ENCODE measurements around the gene ITGB6. TPM values are rescaled to one million over a fixed set of nuclear protein-coding genes. Genes with fewer than 3 reads are reported as not detected.

The ITGB6 gene
- total and polyA plus RNA-seq, 7 experiments from 2014 or later = not detected

- H3K27me3 ChIP-seq (ENCODE audit: control insufficient read depth in 2 of 2, insufficient read depth in 2 of 2, low read length in 2 of 2) = no peaks in the 10 kb centered on the region
- DNase-seq = no peak
- H3K9me3 Mint-ChIP-seq = no peaks in the 10 kb centered on the region
- H3K4me1 ChIP-seq (ENCODE audit: control insufficient read depth in 2 of 2, insufficient read depth in 2 of 2, low read length in 2 of 2) = no peaks in the 10 kb centered on the region
- intact Hi-C loops (cut with micrococcal nuclease) = no loop called here
- H3K4me1 Mint-ChIP-seq = no peaks in the 10 kb centered on the region
- H3K4me3 Mint-ChIP-seq = no peak overlapping the region
- no peak overlapping the region for H3K27ac Mint-ChIP-seq
- peaks cover 0 to 15% (median 0%) of the 10 kb centered on the region in 5 donors for H3K27me3 Mint-ChIP-seq
- H3K27ac ChIP-seq (ENCODE audit: low read depth, low read length) = no peak overlapping the region
- H3K4me3 ChIP-seq (ENCODE audit: low read length) = no peak overlapping the region
- no peaks in the 10 kb centered on the region for H3K36me3 ChIP-seq (ENCODE audit: control insufficient read depth in 2 of 3, insufficient read depth in 3 of 3, low read length in 3 of 3)
- H3K36me3 Mint-ChIP-seq = no peaks in the 10 kb centered on the region
- ChIA-PET CTCF (no interaction called here), POLR2A (no interaction called here)
- no peak for ATAC-seq
- H3K9me3 ChIP-seq (ENCODE audit: control insufficient read depth in 2 of 3, low read length in 3 of 3) = no peaks in the 10 kb centered on the region
Observed at GRCh38 chr2:160239436-160239835, 39.4 kb upstream of the ITGB6 start.

GRCh38 chr2:160238392-160238791 lies 38.3 kb upstream of the ITGB6 start:
- H3K27ac ChIP-seq (ENCODE audit: low read depth, low read length) = no peak overlapping the region
- no peak overlapping the region for H3K27ac Mint-ChIP-seq
- ChIA-PET POLR2A (no interaction called here), CTCF (interaction anchor here (0.8 kb wide), 1 partner anchor 14 kb away, joined by 4 read pairs; no protein-coding TSS in a partner anchor)
- no peaks in the 10 kb centered on the region for H3K9me3 ChIP-seq (ENCODE audit: control insufficient read depth in 2 of 3, low read length in 3 of 3)
- no peaks in the 10 kb centered on the region for H3K36me3 Mint-ChIP-seq
- DNase-seq = no peak
- no peak overlapping the region for H3K4me3 Mint-ChIP-seq
- H3K4me3 ChIP-seq (ENCODE audit: low read length) = no peak overlapping the region
- H3K9me3 Mint-ChIP-seq = no peaks in the 10 kb centered on the region
- no peaks in the 10 kb centered on the region for H3K4me1 ChIP-seq (ENCODE audit: control insufficient read depth in 2 of 2, insufficient read depth in 2 of 2, low read length in 2 of 2)
- H3K27me3 ChIP-seq (ENCODE audit: control insufficient read depth in 2 of 2, insufficient read depth in 2 of 2, low read length in 2 of 2) = no peaks in the 10 kb centered on the region
- intact Hi-C loops (cut with micrococcal nuclease) = no loop called here
- H3K36me3 ChIP-seq (ENCODE audit: control insufficient read depth in 2 of 3, insufficient read depth in 3 of 3, low read length in 3 of 3) = no peaks in the 10 kb centered on the region
- no peaks in the 10 kb centered on the region for H3K4me1 Mint-ChIP-seq
- ATAC-seq = no peak
- H3K27me3 Mint-ChIP-seq = peaks cover 0 to 18% (median 0%) of the 10 kb centered on the region in 5 donors

- Histone ChIP-seq H3K27ac (ENCODE audit: low read depth, low read length) (no peak overlapping the region), H3K9me3 (ENCODE audit: control insufficient read depth in 2 of 3, low read length in 3 of 3) (no peaks in the 10 kb centered on the region), H3K27me3 (ENCODE audit: control insufficient read depth in 2 of 2, insufficient read depth in 2 of 2, low read length in 2 of 2) (no peaks in the 10 kb centered on the region), H3K36me3 (ENCODE audit: control insufficient read depth in 2 of 3, insufficient read depth in 3 of 3, low read length in 3 of 3) (no peaks in the 10 kb centered on the region), H3K4me3 (ENCODE audit: low read length) (no peak overlapping the region), H3K4me1 (ENCODE audit: control insufficient read depth in 2 of 2, insufficient read depth in 2 of 2, low read length in 2 of 2) (no peaks in the 10 kb centered on the region)
- no peak overlapping the region for H3K4me3 Mint-ChIP-seq
- H3K36me3 Mint-ChIP-seq = no peaks in the 10 kb centered on the region
- H3K27ac Mint-ChIP-seq = no peak overlapping the region
- H3K4me1 Mint-ChIP-seq = no peaks in the 10 kb centered on the region
- ATAC-seq (no peak), DNase-seq (no peak)
- peaks cover 0 to 12% (median 0%) of the 10 kb centered on the region in 5 donors for H3K27me3 Mint-ChIP-seq
- intact Hi-C loops (cut with micrococcal nuclease) = no loop called here
- no peaks in the 10 kb centered on the region for H3K9me3 Mint-ChIP-seq
- CTCF ChIA-PET = interaction anchor here (1.2 kb wide), 1 partner anchor 19 kb away, joined by 5 read pairs; no protein-coding TSS in a partner anchor
- POLR2A ChIA-PET = no interaction called here
Observed at GRCh38 chr2:160232905-160233475, 32.9 kb upstream of the ITGB6 start.

GRCh38 chr2:160229591-160229990 lies 29.5 kb upstream of the ITGB6 start:
- Mint-ChIP-seq H3K27ac (no peak overlapping the region), H3K36me3 (no peaks in the 10 kb centered on the region), H3K4me1 (peaks cover 0 to 8% (median 0%) of the 10 kb centered on the region in 7 donors), H3K27me3 (peaks cover 0 to 4% (median 0%) of the 10 kb centered on the region in 5 donors), H3K9me3 (no peaks in the 10 kb centered on the region), H3K4me3 (no peak overlapping the region)
- intact Hi-C loops (cut with micrococcal nuclease) = no loop called here
- Histone ChIP-seq H3K27ac (ENCODE audit: low read depth, low read length) (no peak overlapping the region), H3K9me3 (ENCODE audit: control insufficient read depth in 2 of 3, low read length in 3 of 3) (no peaks in the 10 kb centered on the region), H3K4me3 (ENCODE audit: low read length) (no peak overlapping the region), H3K27me3 (ENCODE audit: control insufficient read depth in 2 of 2, insufficient read depth in 2 of 2, low read length in 2 of 2) (no peaks in the 10 kb centered on the region), H3K4me1 (ENCODE audit: control insufficient read depth in 2 of 2, insufficient read depth in 2 of 2, low read length in 2 of 2) (no peaks in the 10 kb centered on the region), H3K36me3 (ENCODE audit: control insufficient read depth in 2 of 3, insufficient read depth in 3 of 3, low read length in 3 of 3) (no peaks in the 10 kb centered on the region)
- DNase-seq = no peak
- ChIA-PET CTCF (interaction anchor here (0.6 kb wide), 1 partner anchor 73 kb away, joined by 7 read pairs; no protein-coding TSS in a partner anchor), POLR2A (no interaction called here)
- no peak for ATAC-seq

GRCh38 chr2:160228141-160228917 lies 28.3 kb upstream of the ITGB6 start:
- no peaks in the 10 kb centered on the region for H3K27me3 ChIP-seq (ENCODE audit: control insufficient read depth in 2 of 2, insufficient read depth in 2 of 2, low read length in 2 of 2)
- no peak overlapping the region for H3K4me3 Mint-ChIP-seq
- peaks cover 0 to 17% (median 5%) of the 10 kb centered on the region in 7 donors for H3K4me1 Mint-ChIP-seq
- POLR2A ChIA-PET = no interaction called here
- CTCF ChIA-PET = interaction anchor here (1.1 kb wide), 1 partner anchor 12 kb away, joined by 4 read pairs; no protein-coding TSS in a partner anchor
- no peaks in the 10 kb centered on the region for H3K9me3 Mint-ChIP-seq
- H3K27ac ChIP-seq (ENCODE audit: low read depth, low read length) = no peak overlapping the region
- H3K27me3 Mint-ChIP-seq = peaks cover 0 to 4% (median 0%) of the 10 kb centered on the region in 5 donors
- H3K4me3 ChIP-seq (ENCODE audit: low read length) = no peak overlapping the region
- intact Hi-C loops (cut with micrococcal nuclease) = no loop called here
- DNase-seq = no peak
- no peaks in the 10 kb centered on the region for H3K36me3 ChIP-seq (ENCODE audit: control insufficient read depth in 2 of 3, insufficient read depth in 3 of 3, low read length in 3 of 3)
- no peaks in the 10 kb centered on the region for H3K4me1 ChIP-seq (ENCODE audit: control insufficient read depth in 2 of 2, insufficient read depth in 2 of 2, low read length in 2 of 2)
- H3K9me3 ChIP-seq (ENCODE audit: control insufficient read depth in 2 of 3, low read length in 3 of 3) = no peaks in the 10 kb centered on the region
- H3K27ac Mint-ChIP-seq = no peak overlapping the region
- H3K36me3 Mint-ChIP-seq = no peaks in the 10 kb centered on the region
- ATAC-seq = no peak

- no peaks in the 10 kb centered on the region for H3K4me1 ChIP-seq (ENCODE audit: control insufficient read depth in 2 of 2, insufficient read depth in 2 of 2, low read length in 2 of 2)
- H3K4me3 ChIP-seq (ENCODE audit: low read length) = no peak overlapping the region
- H3K36me3 Mint-ChIP-seq = no peaks in the 10 kb centered on the region
- H3K9me3 ChIP-seq (ENCODE audit: control insufficient read depth in 2 of 3, low read length in 3 of 3) = no peaks in the 10 kb centered on the region
- intact Hi-C loops (cut with micrococcal nuclease) = no loop called here
- H3K4me3 Mint-ChIP-seq = no peak overlapping the region
- peaks cover 0 to 4% (median 0%) of the 10 kb centered on the region in 5 donors for H3K27me3 Mint-ChIP-seq
- no peaks in the 10 kb centered on the region for H3K36me3 ChIP-seq (ENCODE audit: control insufficient read depth in 2 of 3, insufficient read depth in 3 of 3, low read length in 3 of 3)
- no peaks in the 10 kb centered on the region for H3K27me3 ChIP-seq (ENCODE audit: control insufficient read depth in 2 of 2, insufficient read depth in 2 of 2, low read length in 2 of 2)
- no peaks in the 10 kb centered on the region for H3K9me3 Mint-ChIP-seq
- H3K27ac ChIP-seq (ENCODE audit: low read depth, low read length) = no peak overlapping the region
- CTCF ChIA-PET = interaction anchor here (1.1 kb wide), 1 partner anchor 11 kb away, joined by 4 read pairs; no protein-coding TSS in a partner anchor
- H3K4me1 Mint-ChIP-seq = peaks cover 0 to 23% (median 5%) of the 10 kb centered on the region in 7 donors
- no peak overlapping the region for H3K27ac Mint-ChIP-seq
- no peak for ATAC-seq
- DNase-seq = no peak
- POLR2A ChIA-PET = no interaction called here
Observed at GRCh38 chr2:160227293-160227915, 27.3 kb upstream of the ITGB6 start.
